ENCODE measurements around the gene FBXL14.

FBXL14 gene

DNA sequence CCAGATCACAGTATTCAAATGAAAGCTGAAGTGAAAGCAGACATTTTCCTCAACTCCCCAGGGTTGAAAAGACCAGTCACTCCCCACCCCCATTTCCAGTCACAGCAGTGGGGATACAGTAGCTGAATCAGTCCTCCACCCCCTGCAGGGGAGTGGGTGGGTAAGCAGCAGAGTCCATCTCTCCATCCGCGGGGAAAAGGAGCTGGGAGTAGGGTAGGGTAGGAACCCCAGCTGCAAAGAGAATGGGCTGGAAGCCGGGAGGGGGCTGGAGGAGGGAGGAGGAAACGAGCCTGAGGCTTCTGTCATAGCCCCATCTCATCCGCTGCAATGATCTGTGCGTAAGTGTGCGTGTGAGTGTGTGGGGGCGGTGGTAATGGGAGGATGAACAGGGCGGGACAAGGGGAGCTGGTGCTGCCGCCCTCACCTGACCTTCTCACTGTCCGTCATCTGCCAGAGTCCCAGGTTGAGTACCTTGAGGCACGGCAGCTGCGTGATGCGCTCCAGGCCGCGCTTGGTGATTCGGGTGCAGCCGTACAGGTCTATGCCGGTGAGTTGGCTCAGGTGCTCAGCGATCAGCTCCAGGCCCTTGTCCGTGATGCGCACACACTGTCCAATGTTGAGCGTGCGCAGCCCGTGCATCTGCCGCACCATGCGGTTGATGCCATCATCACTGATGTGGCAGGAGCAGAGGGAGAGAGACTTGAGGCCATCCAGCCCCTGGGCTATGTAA is 1.8 kb downstream of the FBXL14 start (continued):
- TF ChIP-seq PRDM1 (tag by site-specific recombination; IDR thresholded peaks at IDR 0.05) (peak; percentile 93), ZNF654 (tag by site-specific recombination; IDR thresholded peaks at IDR 0.05; ENCODE audit: low read depth) (no peak), KLF10 (tag by site-specific recombination; IDR thresholded peaks at IDR 0.05) (no peak), ZNF785 (tag by site-specific recombination; IDR thresholded peaks at IDR 0.05) (no peak; the same call in 1 of the 2 replicates), ZNF626 (tag by site-specific recombination; IDR thresholded peaks at IDR 0.05) (no peak), ZNF248 (tag by site-specific recombination; IDR thresholded peaks at IDR 0.05) (no peak), KLF17 (tag by site-specific recombination; IDR thresholded peaks at IDR 0.05) (peak; percentile 95)
- TF ChIP-seq, protein P1, sequence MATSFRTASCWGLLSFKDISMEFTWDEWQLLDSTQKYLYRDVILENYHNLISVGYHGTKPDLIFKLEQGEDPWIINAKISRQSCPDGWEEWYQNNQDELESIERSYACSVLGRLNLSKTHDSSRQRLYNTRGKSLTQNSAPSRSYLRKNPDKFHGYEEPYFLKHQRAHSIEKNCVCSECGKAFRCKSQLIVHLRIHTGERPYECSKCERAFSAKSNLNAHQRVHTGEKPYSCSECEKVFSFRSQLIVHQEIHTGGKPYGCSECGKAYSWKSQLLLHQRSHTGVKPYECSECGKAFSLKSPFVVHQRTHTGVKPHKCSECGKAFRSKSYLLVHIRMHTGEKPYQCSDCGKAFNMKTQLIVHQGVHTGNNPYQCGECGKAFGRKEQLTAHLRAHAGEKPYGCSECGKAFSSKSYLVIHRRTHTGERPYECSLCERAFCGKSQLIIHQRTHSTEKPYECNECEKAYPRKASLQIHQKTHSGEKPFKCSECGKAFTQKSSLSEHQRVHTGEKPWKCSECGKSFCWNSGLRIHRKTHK (tag by site-specific recombination; IDR thresholded peaks at IDR 0.05) = no peak

- peaks cover 0 to 6% of the 10 kb centered on the region in 2 experiments; a peak in 1 of 3 replicates for H3K36me3 ChIP-seq (ENCODE audit: control insufficient read depth in 2 of 2, insufficient read depth in 1 of 2, low read length in 2 of 2)
- peak overlapping the region; percentile 43 for H3K4me3 ChIP-seq (ENCODE audit: low read depth, low read length)
- H3K4me1 ChIP-seq (ENCODE audit: control insufficient read depth, insufficient read depth, low read length) = peaks cover 32% of the 10 kb centered on the region
- ChIA-PET CTCF (interaction anchor here (1.8 to 2.8 kb wide), 2 partner anchors 9 to 11 kb away, joined by 12 to 17 read pairs; no protein-coding TSS in a partner anchor), POLR2A (interaction anchor here (1.0 to 3.3 kb wide), 2 partner anchors 12 to 14 kb away, joined by 4 to 22 read pairs; no protein-coding TSS in a partner anchor)
- H3K9me3 ChIP-seq (ENCODE audit: control insufficient read depth, insufficient read depth, low read depth, low read length) = no peaks in the 10 kb centered on the region
- H3K27ac ChIP-seq (ENCODE audit: extremely low read depth, low read depth, low read length) = peak overlapping the region; percentile 70
- no peak for TF ChIP-seq PATZ1 (tag by site-specific recombination; IDR thresholded peaks at IDR 0.05)
- no peak for TF ChIP-seq GLIS2 (tag by site-specific recombination; IDR thresholded peaks at IDR 0.05)
- no peak for TF ChIP-seq ZFP41 (tag by site-specific recombination; IDR thresholded peaks at IDR 0.05; ENCODE audit: borderline replicate concordance)
- no peak for TF ChIP-seq ZNF561 (tag by site-specific recombination; IDR thresholded peaks at IDR 0.05; ENCODE audit: borderline replicate concordance)
- 0 out of 2 replicates have a peak, but pooled peaks have one; percentile 6 for TF ChIP-seq ZNF660 (tag by site-specific recombination; IDR thresholded peaks at IDR 0.05)
- peak; percentile 75 for TF ChIP-seq IKZF3 (tag by site-specific recombination; IDR thresholded peaks at IDR 0.05)
- TF ChIP-seq ZNF548 (tag by site-specific recombination; IDR thresholded peaks at IDR 0.05) = no peak
- 0 out of 2 replicates have a peak, but pooled peaks have one; percentile 24 for TF ChIP-seq ZNF366 (tag by site-specific recombination; conservative IDR thresholded peaks at IDR 0.05)
- TF ChIP-seq PRDM4 (tag by site-specific recombination; IDR thresholded peaks at IDR 0.05) = peak; percentile 53; the same call in 1 of the 2 replicates
- 0 out of 2 replicates have a peak, but pooled peaks have one; percentile 10 for TF ChIP-seq ZNF513 (tag by site-specific recombination; IDR thresholded peaks at IDR 0.05)
- TF ChIP-seq OSR2 (tag by site-specific recombination; IDR thresholded peaks at IDR 0.05) = peak; percentile 85
- TF ChIP-seq, protein P2, sequence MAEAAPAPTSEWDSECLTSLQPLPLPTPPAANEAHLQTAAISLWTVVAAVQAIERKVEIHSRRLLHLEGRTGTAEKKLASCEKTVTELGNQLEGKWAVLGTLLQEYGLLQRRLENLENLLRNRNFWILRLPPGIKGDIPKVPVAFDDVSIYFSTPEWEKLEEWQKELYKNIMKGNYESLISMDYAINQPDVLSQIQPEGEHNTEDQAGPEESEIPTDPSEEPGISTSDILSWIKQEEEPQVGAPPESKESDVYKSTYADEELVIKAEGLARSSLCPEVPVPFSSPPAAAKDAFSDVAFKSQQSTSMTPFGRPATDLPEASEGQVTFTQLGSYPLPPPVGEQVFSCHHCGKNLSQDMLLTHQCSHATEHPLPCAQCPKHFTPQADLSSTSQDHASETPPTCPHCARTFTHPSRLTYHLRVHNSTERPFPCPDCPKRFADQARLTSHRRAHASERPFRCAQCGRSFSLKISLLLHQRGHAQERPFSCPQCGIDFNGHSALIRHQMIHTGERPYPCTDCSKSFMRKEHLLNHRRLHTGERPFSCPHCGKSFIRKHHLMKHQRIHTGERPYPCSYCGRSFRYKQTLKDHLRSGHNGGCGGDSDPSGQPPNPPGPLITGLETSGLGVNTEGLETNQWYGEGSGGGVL (tag by site-specific recombination; IDR thresholded peaks at IDR 0.05) = peak; percentile 55; the same call in 1 of the 2 replicates
- TF ChIP-seq FEZF1 (tag by site-specific recombination; IDR thresholded peaks at IDR 0.05) = peak; percentile 63
- TF ChIP-seq ZNF843 (tag by site-specific recombination; IDR thresholded peaks at IDR 0.05) = 0 out of 2 replicates have a peak, but pooled peaks have one; percentile 36
- TF ChIP-seq, protein P3, sequence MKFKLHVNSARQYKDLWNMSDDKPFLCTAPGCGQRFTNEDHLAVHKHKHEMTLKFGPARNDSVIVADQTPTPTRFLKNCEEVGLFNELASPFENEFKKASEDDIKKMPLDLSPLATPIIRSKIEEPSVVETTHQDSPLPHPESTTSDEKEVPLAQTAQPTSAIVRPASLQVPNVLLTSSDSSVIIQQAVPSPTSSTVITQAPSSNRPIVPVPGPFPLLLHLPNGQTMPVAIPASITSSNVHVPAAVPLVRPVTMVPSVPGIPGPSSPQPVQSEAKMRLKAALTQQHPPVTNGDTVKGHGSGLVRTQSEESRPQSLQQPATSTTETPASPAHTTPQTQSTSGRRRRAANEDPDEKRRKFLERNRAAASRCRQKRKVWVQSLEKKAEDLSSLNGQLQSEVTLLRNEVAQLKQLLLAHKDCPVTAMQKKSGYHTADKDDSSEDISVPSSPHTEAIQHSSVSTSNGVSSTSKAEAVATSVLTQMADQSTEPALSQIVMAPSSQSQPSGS (tag by site-specific recombination; IDR thresholded peaks at IDR 0.05; ENCODE audit: low read depth) = no peak
Measured at GRCh38 chr12:1591543-1591942, 2.8 kb downstream of the FBXL14 start.
